Transverse colon (tissue), 4 donors: Measurements from ENCODE around the gene ANKS1B. TPM values are rescaled to one million over a fixed set of nuclear protein-coding genes. Genes with fewer than 3 reads are reported as not detected.

Experiments used
- DNase-seq: peaks from one replicate; pipeline ENCODE4 v3.0.0-alpha.2; 2019
- H3K27ac ChIP-seq, 4 donors: fragments of 200-600 bp; sonication (generic); 2 replicates each; pipeline ENCODE4 v1.5.1; 2016 to 2018; ENCODE audit warnings: inconsistent platforms in 4 of 4
- H3K27me3 ChIP-seq: fragments of 200-600 bp; sonication (generic); 2 replicates; pipeline ENCODE4 v1.5.1; 2017; ENCODE audit warnings: inconsistent platforms
- H3K36me3 ChIP-seq, 4 donors: fragments of 200-600 bp; sonication (generic); 2 replicates each; pipeline ENCODE4 v1.5.1; 2017 to 2019; ENCODE audit warnings: inconsistent platforms in 4 of 4
- H3K4me1 ChIP-seq, 4 donors: fragments of 200-600 bp; sonication (generic); 2 replicates each; pipeline ENCODE4 v1.5.1; 2017 to 2020; ENCODE audit warnings: inconsistent platforms in 4 of 4
- H3K4me3 ChIP-seq, 4 donors: fragments of 200-600 bp; sonication (generic); 1 replicate in 1 of 4; 2 replicates in 3 of 4; pipeline versions ENCODE4 v1.5.1 to v1.6.1; 2017 to 2019; ENCODE audit warnings: inconsistent platforms in 4 of 4
- H3K9me3 ChIP-seq, 2 donors: fragments of 200-600 bp; sonication (generic); 2 replicates each; pipeline ENCODE4 v1.5.1; 2017 to 2019; ENCODE audit warnings: inconsistent platforms in 2 of 2
- CTCF ChIP-seq, 5 experiments: fragments of 200-600 bp in 3 of 5; fragments of 450-650 bp in 2 of 5; sonication (generic) in 3 of 5; IDR thresholded peaks; 1 replicate in 2 of 5; 2 replicates in 3 of 5; pipeline ENCODE4 v1.5.1; 2016 to 2017; ENCODE audit warnings: antibody characterized with exemption in 5 of 5, inconsistent platforms in 3 of 5, mild to moderate bottlenecking in 2 of 5, moderate library complexity in 1 of 5
- EP300 ChIP-seq: sonication (generic); formaldehyde crosslinking; IDR thresholded peaks from one replicate; pipeline ENCODE4 v1.6.1; 2017; ENCODE audit warnings: antibody characterized with exemption, low read depth
- POLR2A ChIP-seq: fragments of 450-650 bp; IDR thresholded peaks from one replicate; pipeline ENCODE4 v1.6.1; 2016; ENCODE audit warnings: antibody characterized with exemption, mild to moderate bottlenecking, moderate library complexity
- POLR2AphosphoS5 ChIP-seq, 3 donors: sonication (generic); formaldehyde crosslinking; IDR thresholded peaks; one replicate each; pipeline ENCODE4 v1.6.1; 2016; ENCODE audit warnings: antibody characterized with exemption in 3 of 3
- WGBS, 2 donors: methylation state at CpG; one replicate each; pipeline ENCODE4 v1.1.5; 2018; ENCODE audit warnings: low coverage in 1 of 2; 5-methylcytosine and 5-hydroxymethylcytosine counted together
- in situ Hi-C, 4 donors: fragments of 200-750 bp; cut with MboI; loops; one replicate each; pipeline versions ENCODE4 v1.15.0 to v1.15.1; 2017; ENCODE audit warnings: low sequenced_read_pairs in 3 of 4, low pct_ligation_motif_present in 1 of 4, low pct_unique_long_range_greater_than_20kb in 1 of 4
- intact Hi-C: fragments of 100-400 bp; cut with DNase I; formaldehyde crosslinking; loops from one replicate; pipeline ENCODE4 v1.15.1; 2023; ENCODE audit warnings: low total_unique reads
- total RNA-seq, 4 donors: library from RNA; depleted of rRNA; stranded (reverse); fragments of >200 nt; gene quantifications; one replicate each; pipeline ENCODE4 v1.1.0, GENCODE V29; 2016

Gene ANKS1B
- total RNA-seq, 4 donors from 2014 or later: 1.4 to 6.4 (median 3.5) TPM; not detected in 1

GRCh38 chr12:99573980-99574379, 410.8 kb downstream of the ANKS1B start:
- TF ChIP-seq CTCF (IDR thresholded peaks at IDR 0.05): no peak
- no peak for TF ChIP-seq EP300
- TF ChIP-seq POLR2AphosphoS5 (IDR thresholded peaks at IDR 0.05): no peak
- no peak for TF ChIP-seq POLR2A
- DNase-seq: no peak
- Histone ChIP-seq H3K4me1 (no peaks in the 10 kb centered on the region), H3K36me3 (no peaks in the 10 kb centered on the region), H3K9me3 (no peaks in the 10 kb centered on the region), H3K4me3 (no peak overlapping the region), H3K27me3 (no peaks in the 10 kb centered on the region), H3K27ac (no peak overlapping the region)
- intact Hi-C loops (no loop called here), in situ Hi-C loops (no loop called here)
- WGBS, 2 donors: 90 to 92% methylated on average over 2 of the region's 2 CpGs

GRCh38 chr12:99567072-99567471, 417.7 kb downstream of the ANKS1B start:
- H3K4me3 ChIP-seq: no peak overlapping the region
- intact Hi-C loops (no loop called here), in situ Hi-C loops (no loop called here)
- H3K36me3 ChIP-seq: no peaks in the 10 kb centered on the region
- TF ChIP-seq POLR2A: no peak
- TF ChIP-seq POLR2AphosphoS5 (IDR thresholded peaks at IDR 0.05): no peak
- no peak for TF ChIP-seq CTCF (IDR thresholded peaks at IDR 0.05)
- no peak for TF ChIP-seq EP300
- H3K9me3 ChIP-seq: peaks cover 0 to 7% of the 10 kb centered on the region in 2 donors
- no peak overlapping the region for H3K27ac ChIP-seq
- H3K27me3 ChIP-seq: no peaks in the 10 kb centered on the region
- H3K4me1 ChIP-seq: no peaks in the 10 kb centered on the region
- WGBS, 2 donors: 74 to 78% methylated on average over 2 of the region's 2 CpGs
- no peak for DNase-seq

DNA sequence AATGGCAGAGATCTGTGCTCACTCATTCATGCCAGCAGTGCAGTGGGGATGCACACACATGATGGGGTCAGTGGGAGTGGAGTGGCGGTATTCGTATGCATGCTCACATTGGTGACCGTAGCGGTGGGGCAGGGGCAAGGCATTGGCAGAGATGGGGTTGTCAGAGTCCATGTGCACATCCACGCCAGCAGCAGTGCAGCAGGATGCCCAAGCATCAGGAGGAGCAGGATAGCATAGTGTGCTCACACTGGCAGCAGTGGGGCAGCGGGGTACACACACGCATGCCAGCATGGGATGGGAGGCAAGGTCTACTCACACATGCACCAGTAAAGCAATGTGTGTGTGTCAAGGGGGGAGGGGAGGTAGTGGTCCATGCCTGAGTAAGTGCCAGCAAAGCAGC, 426.6 kb downstream of the ANKS1B start:
- H3K9me3 ChIP-seq: peaks cover 0 to 3% of the 10 kb centered on the region in 2 donors
- no peak for DNase-seq
- TF ChIP-seq EP300 (no peak), POLR2A (no peak), POLR2AphosphoS5 (IDR thresholded peaks at IDR 0.05) (no peak), CTCF (IDR thresholded peaks at IDR 0.05) (no peak)
- in situ Hi-C loops (no loop called here), intact Hi-C loops (no loop called here)
- 88% methylated on average over 7 of the region's 7 CpGs; no CpG with 5 or more reads in 1 of the 2 donors for WGBS, 2 donors
- H3K4me1 ChIP-seq: no peaks in the 10 kb centered on the region
- no peak overlapping the region for H3K4me3 ChIP-seq
- no peaks in the 10 kb centered on the region for H3K36me3 ChIP-seq
- H3K27me3 ChIP-seq: no peaks in the 10 kb centered on the region
- no peak overlapping the region for H3K27ac ChIP-seq

DNA sequence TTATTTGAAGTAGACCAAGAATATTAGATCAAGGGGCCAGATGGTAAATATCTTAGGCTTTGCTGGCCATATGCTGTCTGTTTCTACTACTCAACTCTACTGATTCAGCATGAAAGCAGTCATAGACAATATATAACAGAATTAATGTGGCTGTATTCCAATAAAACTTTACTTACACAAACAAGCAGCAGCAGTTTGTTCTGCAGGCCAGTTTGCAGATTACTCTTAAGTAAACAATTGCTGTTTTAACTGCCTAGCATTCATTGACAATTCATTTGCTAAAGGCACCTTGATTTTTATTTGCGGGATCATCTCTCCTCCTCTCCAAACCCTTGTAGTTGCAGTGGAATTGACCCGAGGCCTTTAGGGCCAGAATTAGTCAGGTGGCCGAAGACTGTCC, 431.3 kb downstream of the ANKS1B start:
- TF ChIP-seq POLR2A: no peak
- no peak for TF ChIP-seq EP300
- Histone ChIP-seq H3K9me3 (peaks cover 0 to 3% of the 10 kb centered on the region in 2 donors), H3K4me1 (no peaks in the 10 kb centered on the region), H3K27me3 (no peaks in the 10 kb centered on the region), H3K36me3 (no peaks in the 10 kb centered on the region), H3K4me3 (no peak overlapping the region), H3K27ac (no peak overlapping the region)
- intact Hi-C loops (no loop called here), in situ Hi-C loops (no loop called here)
- no peak for DNase-seq
- WGBS, 2 donors: 52 to 53% methylated on average over 3 of the region's 3 CpGs

DNA sequence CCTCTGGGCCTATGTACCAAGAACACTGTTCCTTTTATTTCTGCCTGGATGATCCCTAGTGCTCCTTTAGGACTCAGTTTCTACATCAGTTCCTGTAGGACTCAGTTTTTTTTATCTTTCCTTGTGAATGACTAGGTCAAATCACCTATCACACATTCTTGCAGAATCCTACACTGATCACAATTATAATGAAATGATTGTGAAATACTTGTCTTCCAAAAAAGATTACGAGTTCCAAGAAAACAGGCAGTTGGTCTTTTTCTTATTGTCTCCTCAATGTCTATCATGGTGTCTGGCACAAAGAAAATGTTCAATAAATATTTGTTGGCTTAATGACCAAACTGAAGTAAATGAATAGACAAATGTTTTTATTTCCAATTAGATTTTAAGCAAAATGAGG, 432.7 kb downstream of the ANKS1B start:
- TF ChIP-seq POLR2A (no peak), CTCF (IDR thresholded peaks at IDR 0.05) (no peak), EP300 (no peak), POLR2AphosphoS5 (IDR thresholded peaks at IDR 0.05) (no peak)
- H3K4me3 ChIP-seq: no peak overlapping the region
- H3K36me3 ChIP-seq: no peaks in the 10 kb centered on the region
- in situ Hi-C loops: no loop called here
- 81 to 86% methylated on average over 1 of the region's 1 CpG for WGBS, 2 donors
- H3K27me3 ChIP-seq: no peaks in the 10 kb centered on the region
- H3K9me3 ChIP-seq: peaks cover 0 to 3% of the 10 kb centered on the region in 2 donors
- H3K4me1 ChIP-seq: no peaks in the 10 kb centered on the region
- intact Hi-C loops: no loop called here
- no peak for DNase-seq
- no peak overlapping the region for H3K27ac ChIP-seq
